Osteocyte (in vitro differentiated cells): ENCODE results near the gene SEC24C. TPM values are rescaled to one million over a fixed set of nuclear protein-coding genes. Genes with fewer than 3 reads are reported as not detected.
"Not testable (repeated sequence)": the region's sequence is repeated elsewhere in the genome, so short reads cannot be mapped to it uniquely, and the experiment has no call there.

Experiments used
- DNase-seq: peaks from one replicate; pipeline ENCODE4 v3.0.0; 2021; ENCODE audit warnings: mixed read lengths; ENCODE audit not compliant: unreplicated experiment; ENCODE audit errors: extremely low spot score
- H3K27ac Mint-ChIP-seq: one replicate; pipeline ENCODE4 v1.8.0; 2021; ENCODE audit warnings: mild to moderate bottlenecking, mixed read lengths; ENCODE audit not compliant: unreplicated experiment
- H3K27me3 Mint-ChIP-seq: one replicate; pipeline ENCODE4 v1.8.0; 2021; ENCODE audit warnings: mixed read lengths; ENCODE audit not compliant: unreplicated experiment
- H3K36me3 Mint-ChIP-seq: one replicate; pipeline ENCODE4 v1.8.0; 2021; ENCODE audit warnings: mixed read lengths; ENCODE audit not compliant: unreplicated experiment
- H3K4me1 Mint-ChIP-seq: one replicate; pipeline ENCODE4 v1.8.0; 2021; ENCODE audit warnings: mixed read lengths; ENCODE audit not compliant: unreplicated experiment
- H3K4me3 Mint-ChIP-seq: one replicate; pipeline ENCODE4 v1.8.0; 2021; ENCODE audit warnings: mild to moderate bottlenecking, moderate library complexity, mixed read lengths; ENCODE audit not compliant: unreplicated experiment
- H3K9me3 Mint-ChIP-seq: one replicate; pipeline ENCODE4 v1.8.0; 2021; ENCODE audit warnings: mixed read lengths; ENCODE audit not compliant: unreplicated experiment
- total RNA-seq: library from RNA; stranded (reverse); gene quantifications from 2 replicates; pipeline ENCODE4 v1.2.1, GENCODE V29; 2021
- TF ChIP-seq, protein P1 (sequence below): fragments of 200-600 bp; sonication (generic); IDR thresholded peaks from 2 replicates; pipeline ENCODE4 v1.5.0; 2021; ENCODE audit warnings: antibody characterized with exemption, mild to moderate bottlenecking, moderate library complexity

Gene SEC24C
- total RNA-seq, 1 donor from 2014 or later, result 64.2 TPM

DNA sequence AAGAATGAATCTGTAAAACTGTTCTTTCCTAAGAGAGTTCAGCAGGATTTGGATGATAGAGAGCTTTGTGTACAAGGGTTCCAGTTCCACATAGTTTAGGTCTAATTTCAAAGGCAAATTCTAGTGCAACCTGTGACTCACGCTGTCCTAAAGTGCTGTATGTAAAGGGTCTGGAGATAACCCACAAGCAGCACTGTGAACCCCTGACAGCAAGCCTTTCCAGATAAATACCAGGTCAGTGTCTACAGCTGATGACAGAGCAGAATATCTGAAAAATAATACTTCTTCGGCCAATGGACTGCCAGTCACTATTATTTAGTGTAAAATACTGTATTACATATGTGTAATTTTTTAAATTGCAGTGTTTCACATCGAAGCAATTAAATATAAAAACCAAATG, 30.3 kb upstream of the SEC24C start:
- not testable (repeated sequence) for H3K9me3 Mint-ChIP-seq, H3K27me3 Mint-ChIP-seq, H3K4me1 Mint-ChIP-seq, DNase-seq, H3K4me3 Mint-ChIP-seq, H3K27ac Mint-ChIP-seq
- peaks cover 24% of the 10 kb centered on the region for H3K36me3 Mint-ChIP-seq

DNA sequence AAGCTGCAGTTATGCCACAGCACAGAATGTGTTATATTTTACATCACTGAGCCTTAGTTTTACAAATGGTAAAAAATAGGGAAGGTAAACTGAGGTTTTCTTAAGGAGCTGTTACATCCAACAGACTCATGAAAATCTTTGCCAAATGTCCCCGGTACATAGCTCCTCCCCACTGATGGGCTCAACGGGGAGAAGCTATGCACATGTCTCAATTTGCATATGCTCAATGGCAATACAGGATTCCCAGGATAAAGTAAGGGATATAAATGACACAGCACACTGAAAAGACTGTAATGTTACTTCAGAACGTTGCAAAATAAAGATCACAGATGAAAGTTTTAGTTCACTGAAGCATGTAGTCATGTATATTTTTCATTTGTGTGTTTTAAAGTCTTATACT, 29.7 kb upstream of the SEC24C start:
- not testable (repeated sequence) for H3K27me3 Mint-ChIP-seq, H3K4me3 Mint-ChIP-seq, H3K9me3 Mint-ChIP-seq, H3K27ac Mint-ChIP-seq, DNase-seq, H3K4me1 Mint-ChIP-seq
- peaks cover 28% of the 10 kb centered on the region for H3K36me3 Mint-ChIP-seq

DNA sequence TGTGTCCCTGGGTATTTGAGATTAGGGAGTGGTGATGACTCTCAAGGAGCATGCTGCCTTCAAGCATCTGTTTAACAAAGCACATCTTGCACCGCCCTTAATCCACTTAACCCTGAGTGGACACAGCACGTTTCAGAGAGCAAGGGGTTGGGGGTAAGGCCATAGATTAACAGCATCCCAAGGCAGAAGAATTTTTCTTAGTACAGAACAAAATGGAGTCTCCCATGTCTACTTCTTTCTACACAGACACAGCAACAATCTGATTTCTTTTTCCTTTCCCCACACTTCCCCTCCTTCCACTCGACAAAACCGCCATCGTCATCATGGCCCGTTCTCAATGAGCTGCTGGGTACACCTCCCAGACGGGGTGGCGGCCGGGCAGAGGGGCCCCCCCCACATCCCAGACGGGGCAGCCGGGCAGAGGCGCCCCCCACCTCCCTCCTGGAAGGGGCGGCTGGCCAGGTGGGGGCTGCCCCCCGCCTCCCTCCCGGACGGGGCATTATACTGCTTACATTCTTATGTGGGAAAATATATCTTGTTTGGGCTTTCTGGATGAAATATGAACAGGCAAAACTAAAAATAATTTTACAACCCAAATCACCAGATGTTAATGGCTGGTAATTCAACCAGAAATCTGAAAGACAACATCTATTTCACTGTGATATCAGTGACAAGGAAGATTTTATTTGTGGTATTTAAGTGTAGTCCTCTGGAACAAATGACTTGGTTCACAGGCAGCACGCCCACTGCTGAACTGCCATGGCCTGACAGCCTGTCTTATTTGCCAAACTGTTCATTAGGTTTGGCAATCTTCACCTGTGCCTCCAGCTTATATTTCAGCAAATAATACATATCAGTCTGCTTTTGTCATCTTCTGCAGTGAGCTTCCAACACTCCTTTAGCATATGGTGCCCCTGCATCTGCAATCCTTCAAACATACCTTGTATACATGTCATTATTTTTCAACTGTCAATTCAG, 28.7 kb upstream of the SEC24C start:
- not testable (repeated sequence) for H3K27me3 Mint-ChIP-seq, H3K27ac Mint-ChIP-seq, DNase-seq, H3K4me3 Mint-ChIP-seq, H3K4me1 Mint-ChIP-seq, H3K9me3 Mint-ChIP-seq
- peaks cover 31% of the 10 kb centered on the region for H3K36me3 Mint-ChIP-seq

DNA sequence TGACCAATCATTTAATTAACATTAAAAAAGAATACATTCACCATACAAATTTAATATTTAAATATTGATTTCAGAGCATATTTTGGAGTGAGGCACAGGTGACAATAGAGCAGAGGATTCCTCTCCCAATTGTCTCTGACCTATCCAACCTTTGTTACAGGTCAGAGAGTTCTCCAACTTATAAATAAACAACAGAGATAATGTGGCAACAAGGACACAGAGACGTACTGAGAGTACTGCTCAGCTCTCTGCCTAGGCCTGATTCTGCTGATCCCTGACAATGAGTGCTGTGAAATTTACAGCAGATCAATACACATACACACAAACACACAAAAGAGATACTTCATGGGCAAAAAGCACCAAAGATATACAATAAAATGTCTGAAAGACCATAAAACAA, 27.9 kb upstream of the SEC24C start:
- no peak overlapping the region for H3K4me3 Mint-ChIP-seq
- H3K27ac Mint-ChIP-seq, result no peak overlapping the region
- H3K4me1 Mint-ChIP-seq, result no peaks in the 10 kb centered on the region
- DNase-seq, result no peak
- peaks cover 39% of the 10 kb centered on the region for H3K36me3 Mint-ChIP-seq
- no peaks in the 10 kb centered on the region for H3K9me3 Mint-ChIP-seq
- H3K27me3 Mint-ChIP-seq, result no peaks in the 10 kb centered on the region
- TF ChIP-seq, protein P1, sequence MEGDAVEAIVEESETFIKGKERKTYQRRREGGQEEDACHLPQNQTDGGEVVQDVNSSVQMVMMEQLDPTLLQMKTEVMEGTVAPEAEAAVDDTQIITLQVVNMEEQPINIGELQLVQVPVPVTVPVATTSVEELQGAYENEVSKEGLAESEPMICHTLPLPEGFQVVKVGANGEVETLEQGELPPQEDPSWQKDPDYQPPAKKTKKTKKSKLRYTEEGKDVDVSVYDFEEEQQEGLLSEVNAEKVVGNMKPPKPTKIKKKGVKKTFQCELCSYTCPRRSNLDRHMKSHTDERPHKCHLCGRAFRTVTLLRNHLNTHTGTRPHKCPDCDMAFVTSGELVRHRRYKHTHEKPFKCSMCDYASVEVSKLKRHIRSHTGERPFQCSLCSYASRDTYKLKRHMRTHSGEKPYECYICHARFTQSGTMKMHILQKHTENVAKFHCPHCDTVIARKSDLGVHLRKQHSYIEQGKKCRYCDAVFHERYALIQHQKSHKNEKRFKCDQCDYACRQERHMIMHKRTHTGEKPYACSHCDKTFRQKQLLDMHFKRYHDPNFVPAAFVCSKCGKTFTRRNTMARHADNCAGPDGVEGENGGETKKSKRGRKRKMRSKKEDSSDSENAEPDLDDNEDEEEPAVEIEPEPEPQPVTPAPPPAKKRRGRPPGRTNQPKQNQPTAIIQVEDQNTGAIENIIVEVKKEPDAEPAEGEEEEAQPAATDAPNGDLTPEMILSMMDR, result no peak

DNA sequence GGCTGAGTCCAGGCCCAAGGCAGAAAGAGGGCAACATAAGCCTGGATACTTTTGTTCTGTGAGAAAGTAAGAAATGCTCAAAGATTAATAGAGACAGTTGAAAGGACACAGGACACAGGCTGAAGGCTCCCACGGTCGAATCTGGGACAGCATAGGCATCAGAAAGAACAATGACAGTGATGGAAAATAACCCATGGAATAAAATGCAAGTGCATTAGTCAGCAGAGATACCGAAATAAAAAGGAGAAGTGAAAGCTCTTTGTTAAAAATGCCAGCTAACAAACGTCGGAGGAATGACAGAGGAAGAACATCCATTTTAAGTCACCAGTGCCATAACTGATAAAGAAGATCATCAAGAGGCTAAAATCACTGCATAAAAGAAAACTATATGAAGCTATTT, 26.6 kb upstream of the SEC24C start:
- no peak for DNase-seq
- no peaks in the 10 kb centered on the region for H3K9me3 Mint-ChIP-seq
- H3K27ac Mint-ChIP-seq, result no peak overlapping the region
- H3K36me3 Mint-ChIP-seq, result peaks cover 45% of the 10 kb centered on the region
- H3K4me3 Mint-ChIP-seq, result no peak overlapping the region
- TF ChIP-seq, protein P1, result no peak
- no peaks in the 10 kb centered on the region for H3K27me3 Mint-ChIP-seq
- H3K4me1 Mint-ChIP-seq, result no peaks in the 10 kb centered on the region

DNA sequence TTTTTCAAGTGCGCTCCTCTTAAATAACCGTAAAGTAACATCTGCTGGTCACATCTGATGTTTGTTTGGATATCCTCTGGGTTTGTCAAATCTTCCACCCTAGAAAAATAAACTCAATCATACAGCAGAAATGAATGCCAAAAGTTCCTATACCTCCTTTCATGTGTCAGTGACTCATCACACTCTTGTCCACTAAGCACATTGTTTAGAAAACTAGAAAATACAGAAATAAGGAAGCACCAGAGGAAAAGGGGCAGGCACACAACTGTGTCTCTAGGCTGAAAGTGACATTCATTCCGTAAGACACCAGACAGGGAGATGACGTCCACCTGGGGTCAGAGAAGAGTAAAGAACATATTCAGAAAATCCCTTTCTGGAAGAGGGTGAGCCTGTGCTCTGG, 23.6 kb upstream of the SEC24C start:
- not testable (repeated sequence) for H3K27me3 Mint-ChIP-seq, DNase-seq, H3K9me3 Mint-ChIP-seq, H3K27ac Mint-ChIP-seq, H3K4me1 Mint-ChIP-seq, H3K4me3 Mint-ChIP-seq
- peaks cover 52% of the 10 kb centered on the region for H3K36me3 Mint-ChIP-seq

DNA sequence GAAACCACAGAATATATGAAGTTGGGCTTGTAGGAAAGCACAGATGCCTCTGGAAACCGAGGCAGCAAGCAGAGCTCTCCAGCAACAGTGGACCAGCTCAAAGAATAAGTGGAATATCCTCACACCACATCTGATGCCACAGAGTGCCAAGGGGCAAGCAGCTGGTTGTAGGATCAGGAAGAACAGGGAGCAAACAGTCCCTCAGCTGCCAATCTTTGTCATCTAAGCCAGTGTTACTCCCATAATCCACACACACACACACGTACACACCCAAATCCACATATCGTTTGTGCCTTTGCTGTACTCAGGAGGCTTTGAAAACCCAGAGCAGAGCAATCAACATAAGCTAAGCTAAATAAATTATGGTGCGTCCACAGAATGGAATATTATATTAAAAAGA, 20.7 kb upstream of the SEC24C start:
- DNase-seq, result no peak

DNA sequence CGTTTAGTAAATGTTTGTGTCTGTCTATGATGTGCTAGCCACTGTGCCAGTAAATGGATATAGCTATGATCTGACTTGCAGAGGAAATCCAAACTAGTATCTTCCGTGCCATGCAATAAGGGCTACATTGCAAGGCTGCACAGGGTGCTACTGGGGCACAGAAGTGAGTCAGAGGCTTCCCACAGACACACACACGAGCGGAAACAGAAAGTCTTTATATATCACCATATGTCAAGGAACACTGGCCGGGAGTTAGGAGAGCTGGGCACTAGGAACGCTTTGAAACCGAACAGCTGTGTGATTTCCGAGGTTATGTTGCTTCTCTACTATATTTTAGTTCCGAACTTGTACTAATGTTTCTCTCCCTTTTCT, 14.4 kb upstream of the SEC24C start:
- Mint-ChIP-seq H3K27ac (peak overlapping the region; percentile 99), H3K4me3 (peak overlapping the region; percentile 99), H3K4me1 (peaks cover 15% of the 10 kb centered on the region)
- not testable (repeated sequence) for H3K27me3 Mint-ChIP-seq, H3K9me3 Mint-ChIP-seq, H3K36me3 Mint-ChIP-seq, DNase-seq

More for the DNA sequence above, 20.7 kb upstream of the SEC24C start:
- TF ChIP-seq, protein P1, result no peak
- Mint-ChIP-seq H3K4me1 (peaks cover 1% of the 10 kb centered on the region), H3K27me3 (no peaks in the 10 kb centered on the region), H3K36me3 (peaks cover 39% of the 10 kb centered on the region), H3K4me3 (no peak overlapping the region), H3K27ac (no peak overlapping the region), H3K9me3 (no peaks in the 10 kb centered on the region)
